IPS-15b (cell line): ENCODE results near the gene AMACR.

ENCODE experiments used
- H3K27me3 ChIP-seq: one replicate; pipeline ENCODE4 v1.6.1; 2013; ENCODE audit warnings: low read length; ENCODE audit not compliant: control insufficient read depth, insufficient read depth
- H3K36me3 ChIP-seq: one replicate; pipeline ENCODE4 v1.6.1; 2013; ENCODE audit warnings: low read length; ENCODE audit not compliant: control insufficient read depth, insufficient read depth
- H3K4me1 ChIP-seq: one replicate; pipeline ENCODE4 v1.6.1; 2013; ENCODE audit warnings: mild to moderate bottlenecking, low read length; ENCODE audit not compliant: control insufficient read depth, insufficient read depth
- H3K4me3 ChIP-seq: one replicate; pipeline ENCODE4 v1.5.1; 2013; ENCODE audit warnings: low read depth, low read length
- H3K9ac ChIP-seq: one replicate; pipeline ENCODE4 v1.6.1; 2013; ENCODE audit warnings: low read depth, mild to moderate bottlenecking, low read length
- H3K9me3 ChIP-seq: one replicate; pipeline ENCODE4 v1.6.1; 2013; ENCODE audit warnings: mild to moderate bottlenecking, low read length; ENCODE audit not compliant: control insufficient read depth, insufficient read depth

Gene AMACR

GRCh38 chr5:34045023-34045422 lies 37.2 kb upstream of the AMACR start:
- H3K9ac ChIP-seq: no peak overlapping the region
- no peaks in the 10 kb centered on the region for H3K36me3 ChIP-seq
- no peaks in the 10 kb centered on the region for H3K9me3 ChIP-seq
- H3K4me1 ChIP-seq: no peaks in the 10 kb centered on the region
- H3K4me3 ChIP-seq: no peak overlapping the region
- peaks cover 3% of the 10 kb centered on the region for H3K27me3 ChIP-seq

GRCh38 chr5:34043099-34043876 lies 35.4 kb upstream of the AMACR start, which contains the start of gene C1QTNF3:
C1QTNF3 (minus strand) TSS chr5:34043213; CDS start chr5:34043125, 88 bp downstream.
- no peaks in the 10 kb centered on the region for H3K36me3 ChIP-seq
- H3K4me3 ChIP-seq: no peak within 1 kb of the TSS
- peaks cover 2% of the 10 kb centered on the region for H3K4me1 ChIP-seq
- H3K9ac ChIP-seq: no peak within 1 kb of the TSS
- peaks cover 3% of the 10 kb centered on the region for H3K27me3 ChIP-seq
- no peaks in the 10 kb centered on the region for H3K9me3 ChIP-seq

- no peaks in the 10 kb centered on the region for H3K9me3 ChIP-seq
- H3K4me1 ChIP-seq: peaks cover 4% of the 10 kb centered on the region
- H3K4me3 ChIP-seq: no peak overlapping the region
- no peaks in the 10 kb centered on the region for H3K36me3 ChIP-seq
- peaks cover 3% of the 10 kb centered on the region for H3K27me3 ChIP-seq
- H3K9ac ChIP-seq: no peak overlapping the region
Measured at GRCh38 chr5:34042321-34042720, 34.5 kb upstream of the AMACR start.

- Histone ChIP-seq H3K9me3 (no peaks in the 10 kb centered on the region), H3K9ac (no peak overlapping the region), H3K4me1 (peaks cover 4% of the 10 kb centered on the region), H3K4me3 (no peak overlapping the region), H3K27me3 (peaks cover 3% of the 10 kb centered on the region), H3K36me3 (no peaks in the 10 kb centered on the region)
Measured at GRCh38 chr5:34041247-34041972, 33.6 kb upstream of the AMACR start.

- Histone ChIP-seq H3K9me3 (no peaks in the 10 kb centered on the region), H3K9ac (no peak overlapping the region), H3K4me1 (peaks cover 4% of the 10 kb centered on the region), H3K4me3 (no peak overlapping the region), H3K27me3 (peaks cover 3% of the 10 kb centered on the region), H3K36me3 (no peaks in the 10 kb centered on the region)
Measured at GRCh38 chr5:34040472-34040871, 32.6 kb upstream of the AMACR start.

- Histone ChIP-seq H3K36me3 (no peaks in the 10 kb centered on the region), H3K9ac (no peak overlapping the region), H3K9me3 (no peaks in the 10 kb centered on the region), H3K4me3 (no peak overlapping the region), H3K4me1 (peaks cover 4% of the 10 kb centered on the region), H3K27me3 (peaks cover 3% of the 10 kb centered on the region)
Measured at GRCh38 chr5:34039398-34040157, 31.7 kb upstream of the AMACR start.

GRCh38 chr5:34038838-34039237 lies 31.0 kb upstream of the AMACR start:
- H3K9me3 ChIP-seq: no peaks in the 10 kb centered on the region
- H3K36me3 ChIP-seq: no peaks in the 10 kb centered on the region
- H3K4me1 ChIP-seq: peaks cover 4% of the 10 kb centered on the region
- peaks cover 3% of the 10 kb centered on the region for H3K27me3 ChIP-seq
- no peak overlapping the region for H3K9ac ChIP-seq
- no peak overlapping the region for H3K4me3 ChIP-seq

- Histone ChIP-seq H3K4me3 (no peak overlapping the region), H3K4me1 (peaks cover 4% of the 10 kb centered on the region), H3K9ac (no peak overlapping the region), H3K9me3 (no peaks in the 10 kb centered on the region), H3K36me3 (no peaks in the 10 kb centered on the region), H3K27me3 (peaks cover 3% of the 10 kb centered on the region)
Measured at GRCh38 chr5:34038390-34038789, 30.5 kb upstream of the AMACR start.

- no peaks in the 10 kb centered on the region for H3K9me3 ChIP-seq
- no peak overlapping the region for H3K4me3 ChIP-seq
- no peaks in the 10 kb centered on the region for H3K27me3 ChIP-seq
- H3K9ac ChIP-seq: no peak overlapping the region
- no peaks in the 10 kb centered on the region for H3K36me3 ChIP-seq
- H3K4me1 ChIP-seq: peaks cover 4% of the 10 kb centered on the region
Measured at GRCh38 chr5:34037726-34038125, 29.9 kb upstream of the AMACR start.

- H3K9me3 ChIP-seq: no peaks in the 10 kb centered on the region
- H3K4me3 ChIP-seq: no peak overlapping the region
- no peaks in the 10 kb centered on the region for H3K36me3 ChIP-seq
Measured at GRCh38 chr5:34035756-34036155, 27.9 kb upstream of the AMACR start.

GRCh38 chr5:34034534-34035327 lies 26.9 kb upstream of the AMACR start:
- Histone ChIP-seq H3K4me1 (peaks cover 4% of the 10 kb centered on the region), H3K36me3 (no peaks in the 10 kb centered on the region), H3K4me3 (no peak overlapping the region), H3K9ac (no peak overlapping the region), H3K9me3 (no peaks in the 10 kb centered on the region), H3K27me3 (no peaks in the 10 kb centered on the region)

More at GRCh38 chr5:34035756-34036155, 27.9 kb upstream of the AMACR start:
- Histone ChIP-seq H3K9ac (no peak overlapping the region), H3K27me3 (no peaks in the 10 kb centered on the region), H3K4me1 (peaks cover 4% of the 10 kb centered on the region)
